A673 (cell line): ENCODE measurements around the gene EFR3B.

Source experiments
- EZH2 ChIP-seq: fragments of 200-600 bp; sonication (generic); IDR thresholded peaks from 2 replicates; pipeline ENCODE4 v1.6.1; 2017; ENCODE audit warnings: borderline replicate concordance, low read depth, mild to moderate bottlenecking, mixed read lengths, antibody characterized with exemption, low read length; ENCODE audit not compliant: poor library complexity, severe bottlenecking
- TF ChIP-seq, protein P1 (sequence below): fragments of 300-800, 200-600 bp; sonication (generic); conservative IDR thresholded peaks from 2 replicates; pipeline ENCODE4 v1.5.1; 2017; ENCODE audit warnings: low read depth, mild to moderate bottlenecking, antibody characterized with exemption, low read length, moderate library complexity, mixed read lengths

DNA sequence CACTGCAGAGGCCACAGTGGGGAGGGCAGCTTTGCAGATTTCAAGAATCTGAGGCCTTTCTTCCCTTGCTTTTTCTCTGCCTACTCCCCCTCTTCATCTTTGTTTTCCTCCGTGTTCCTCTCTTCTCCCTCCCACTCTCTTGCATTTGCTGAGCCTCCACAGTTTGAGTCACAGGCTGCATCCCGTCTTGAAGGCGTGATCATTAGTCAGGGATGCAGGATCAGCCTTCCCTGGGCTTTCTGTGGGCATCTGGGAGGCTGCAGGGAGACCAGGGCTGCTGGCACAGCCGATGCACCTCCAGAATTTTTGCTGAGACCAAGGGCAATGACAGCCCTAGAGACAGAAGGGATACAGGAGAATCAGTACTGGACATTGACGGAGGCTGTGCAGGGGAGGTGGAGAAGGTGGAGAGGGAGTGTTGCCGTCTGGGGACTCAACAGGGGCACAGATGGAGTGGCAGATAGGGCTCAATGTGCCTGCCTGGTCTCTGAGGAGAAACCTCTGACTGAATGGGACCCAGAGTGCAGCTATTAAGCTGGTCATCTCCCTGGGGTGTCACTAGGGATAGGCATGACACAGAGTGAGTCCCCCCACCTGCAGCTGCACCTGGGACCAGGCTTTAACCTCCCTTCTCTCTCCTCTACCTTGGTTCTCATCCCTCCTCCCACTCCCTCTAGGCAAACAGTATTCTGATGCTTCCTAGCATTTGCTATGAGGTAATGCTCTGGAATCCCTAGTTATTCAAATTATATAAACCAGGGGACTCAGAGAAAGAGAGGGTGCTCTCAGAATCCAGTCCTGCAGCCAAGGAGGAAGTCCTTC is 41.2 kb upstream of the EFR3B start:
- no peak for TF ChIP-seq EZH2
- TF ChIP-seq, protein P1, sequence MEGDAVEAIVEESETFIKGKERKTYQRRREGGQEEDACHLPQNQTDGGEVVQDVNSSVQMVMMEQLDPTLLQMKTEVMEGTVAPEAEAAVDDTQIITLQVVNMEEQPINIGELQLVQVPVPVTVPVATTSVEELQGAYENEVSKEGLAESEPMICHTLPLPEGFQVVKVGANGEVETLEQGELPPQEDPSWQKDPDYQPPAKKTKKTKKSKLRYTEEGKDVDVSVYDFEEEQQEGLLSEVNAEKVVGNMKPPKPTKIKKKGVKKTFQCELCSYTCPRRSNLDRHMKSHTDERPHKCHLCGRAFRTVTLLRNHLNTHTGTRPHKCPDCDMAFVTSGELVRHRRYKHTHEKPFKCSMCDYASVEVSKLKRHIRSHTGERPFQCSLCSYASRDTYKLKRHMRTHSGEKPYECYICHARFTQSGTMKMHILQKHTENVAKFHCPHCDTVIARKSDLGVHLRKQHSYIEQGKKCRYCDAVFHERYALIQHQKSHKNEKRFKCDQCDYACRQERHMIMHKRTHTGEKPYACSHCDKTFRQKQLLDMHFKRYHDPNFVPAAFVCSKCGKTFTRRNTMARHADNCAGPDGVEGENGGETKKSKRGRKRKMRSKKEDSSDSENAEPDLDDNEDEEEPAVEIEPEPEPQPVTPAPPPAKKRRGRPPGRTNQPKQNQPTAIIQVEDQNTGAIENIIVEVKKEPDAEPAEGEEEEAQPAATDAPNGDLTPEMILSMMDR = no peak
